H1 (cell line): ENCODE measurements around the gene MST1R.

ENCODE experiments used
- EZH2 ChIP-seq: fragments of 200-600 bp; sonication (generic); IDR thresholded peaks from 2 replicates; pipeline ENCODE4 v1.7.1; 2012; ENCODE audit warnings: low read depth, mild to moderate bottlenecking, moderate library complexity, low read length, inconsistent platforms; ENCODE audit not compliant: severe bottlenecking
- SIX5 ChIP-seq: IDR thresholded peaks from 2 replicates; pipeline ENCODE4 v1.6.1; 2011; ENCODE audit warnings: mild to moderate bottlenecking, low read depth, low read length
- TEAD4 ChIP-seq: IDR thresholded peaks from 2 replicates; pipeline ENCODE4 v1.6.1; 2012; ENCODE audit warnings: low read depth, low read length, inconsistent platforms, mixed read lengths
- TF ChIP-seq, protein P1 (sequence below): IDR thresholded peaks from 2 replicates; pipeline ENCODE4 v1.6.1; 2011; ENCODE audit warnings: low read depth, mild to moderate bottlenecking, low read length; ENCODE audit not compliant: insufficient read depth
- TF ChIP-seq, protein P2 (sequence below), 3 experiments: IDR thresholded peaks; 1 replicate in 2 of 3; 2 replicates in 1 of 3; pipeline versions ENCODE4 v1.5.1 to v1.6.1; 2011; ENCODE audit warnings: low read length in 3 of 3, mild to moderate bottlenecking in 3 of 3, inconsistent platforms in 2 of 3, low read depth in 1 of 3, moderate library complexity in 1 of 3; ENCODE audit not compliant: insufficient read depth in 1 of 3; ENCODE audit errors: control extremely low read depth in 1 of 3

DNA sequence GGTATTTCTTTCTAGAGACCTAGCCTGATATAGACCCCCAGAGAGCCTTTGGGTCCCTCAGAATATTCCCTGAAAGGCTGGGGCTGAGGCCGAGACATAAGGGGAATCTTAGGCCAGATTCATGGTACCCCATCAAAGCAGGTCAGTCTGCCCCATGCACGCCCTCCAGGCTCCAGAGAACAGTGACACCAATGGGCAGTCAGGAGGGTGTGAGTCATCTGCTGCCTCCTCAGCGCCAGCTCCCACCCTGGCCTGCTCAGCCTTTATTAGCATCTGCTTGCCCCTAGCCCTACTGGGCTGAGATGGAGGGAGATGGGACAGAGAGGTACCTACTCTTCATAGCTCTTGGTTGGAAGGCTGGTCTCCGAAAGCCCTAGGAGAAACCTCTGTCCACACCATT is 19.7 kb downstream of the MST1R start:
- TF ChIP-seq, protein P1, sequence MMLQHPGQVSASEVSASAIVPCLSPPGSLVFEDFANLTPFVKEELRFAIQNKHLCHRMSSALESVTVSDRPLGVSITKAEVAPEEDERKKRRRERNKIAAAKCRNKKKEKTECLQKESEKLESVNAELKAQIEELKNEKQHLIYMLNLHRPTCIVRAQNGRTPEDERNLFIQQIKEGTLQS = no peak
- TF ChIP-seq SIX5 = no peak
- TF ChIP-seq, protein P2, sequence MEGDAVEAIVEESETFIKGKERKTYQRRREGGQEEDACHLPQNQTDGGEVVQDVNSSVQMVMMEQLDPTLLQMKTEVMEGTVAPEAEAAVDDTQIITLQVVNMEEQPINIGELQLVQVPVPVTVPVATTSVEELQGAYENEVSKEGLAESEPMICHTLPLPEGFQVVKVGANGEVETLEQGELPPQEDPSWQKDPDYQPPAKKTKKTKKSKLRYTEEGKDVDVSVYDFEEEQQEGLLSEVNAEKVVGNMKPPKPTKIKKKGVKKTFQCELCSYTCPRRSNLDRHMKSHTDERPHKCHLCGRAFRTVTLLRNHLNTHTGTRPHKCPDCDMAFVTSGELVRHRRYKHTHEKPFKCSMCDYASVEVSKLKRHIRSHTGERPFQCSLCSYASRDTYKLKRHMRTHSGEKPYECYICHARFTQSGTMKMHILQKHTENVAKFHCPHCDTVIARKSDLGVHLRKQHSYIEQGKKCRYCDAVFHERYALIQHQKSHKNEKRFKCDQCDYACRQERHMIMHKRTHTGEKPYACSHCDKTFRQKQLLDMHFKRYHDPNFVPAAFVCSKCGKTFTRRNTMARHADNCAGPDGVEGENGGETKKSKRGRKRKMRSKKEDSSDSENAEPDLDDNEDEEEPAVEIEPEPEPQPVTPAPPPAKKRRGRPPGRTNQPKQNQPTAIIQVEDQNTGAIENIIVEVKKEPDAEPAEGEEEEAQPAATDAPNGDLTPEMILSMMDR (IDR thresholded peaks at IDR 0.05; ENCODE audit: control extremely low read depth in 1 of 3, insufficient read depth in 1 of 3, low read depth in 1 of 3, low read length in 3 of 3) = no peak
- no peak for TF ChIP-seq EZH2
- no peak for TF ChIP-seq TEAD4
